Activated CD8-positive, alpha-beta memory T cell treated with anti-CD3 and anti-CD28 coated beads for 24 hours (primary cell): ENCODE data around the gene DET1.
A peak's percentile ranks its signal among the peaks of the same experiment; 100 is the strongest.
"Not testable (repeated sequence)": the region's sequence is repeated elsewhere in the genome, so short reads cannot be mapped to it uniquely, and the experiment has no call there.

Experiments
- DNase-seq: peaks from one replicate; pipeline ENCODE4 v3.0.0-alpha.2; 2020

The DET1 gene

DNA sequence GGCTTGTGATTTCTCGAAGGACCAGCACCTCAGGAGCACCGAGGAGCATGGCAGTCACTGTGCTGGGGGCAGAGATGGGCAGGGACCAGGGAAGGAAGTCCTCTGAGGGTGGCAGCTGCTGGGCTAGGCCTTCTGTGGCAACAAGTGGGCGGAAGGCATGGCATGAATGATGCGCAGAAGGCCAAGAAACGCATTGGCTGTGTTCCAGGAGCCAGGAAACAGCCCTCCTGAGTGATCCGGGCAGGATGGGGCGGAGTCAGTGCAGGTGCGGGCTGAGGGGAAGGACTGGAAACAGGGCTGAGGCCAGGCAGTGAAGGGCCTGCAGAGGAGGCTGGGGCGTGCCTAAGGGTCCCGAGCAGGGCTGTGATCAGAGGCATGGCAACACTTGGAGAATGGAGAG is 55.3 kb downstream of the DET1 start:
- no peak for DNase-seq

DNA sequence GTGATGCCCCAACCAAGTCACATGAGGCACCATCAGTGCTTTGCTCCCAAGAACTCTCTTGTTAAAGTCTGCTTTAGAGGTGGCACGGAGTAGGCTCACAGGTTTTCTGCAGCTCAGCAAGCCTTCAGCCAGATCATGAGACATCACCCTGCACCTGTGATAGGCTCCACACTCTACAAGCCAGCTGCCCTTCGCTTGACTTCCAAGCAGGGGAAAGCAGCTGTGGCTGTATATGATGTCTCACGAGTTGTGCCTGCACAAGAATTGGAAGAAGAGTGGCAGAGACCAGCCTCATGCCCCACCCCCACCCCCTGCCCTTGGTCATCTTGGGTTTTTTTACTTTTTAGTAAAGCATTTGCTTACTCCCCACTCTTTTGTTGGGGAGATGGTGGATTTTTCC is 56.4 kb downstream of the DET1 start:
- DNase-seq = no peak

- DNase-seq = no peak
Observed at GRCh38 chr15:88489321-88489720, 57.2 kb downstream of the DET1 start.

GRCh38 chr15:88487796-88488523 is 58.5 kb downstream of the DET1 start:
- DNase-seq = no peak

DNA sequence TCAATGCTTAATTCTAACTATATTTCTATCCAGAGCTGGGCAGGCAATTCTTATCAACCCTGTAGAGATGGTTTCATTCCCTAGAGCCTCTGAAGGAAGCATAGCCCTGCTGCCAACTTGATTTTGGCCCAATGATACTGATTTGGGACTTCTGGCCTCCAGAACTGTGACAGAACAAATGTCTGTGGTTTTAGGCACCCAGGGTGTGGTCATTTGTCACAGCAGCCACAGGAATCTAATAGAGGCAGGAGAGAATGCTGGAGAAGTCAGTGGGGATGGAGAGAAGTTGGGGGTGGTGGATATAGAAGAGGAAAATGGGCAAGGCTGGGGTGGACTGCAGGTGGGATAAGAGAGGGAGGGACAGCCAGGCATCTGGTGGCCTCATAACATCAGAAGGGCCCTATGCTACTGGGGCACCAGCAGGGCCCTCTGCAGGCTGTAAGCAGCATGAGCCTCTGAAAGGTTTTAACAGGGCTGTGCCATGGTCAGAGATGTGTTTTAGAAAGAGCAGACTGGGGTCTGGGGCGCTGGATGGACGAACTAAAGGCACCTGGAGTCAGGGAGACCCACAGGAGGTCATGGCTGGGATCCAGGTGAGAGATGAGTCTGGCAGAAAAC is 59.2 kb downstream of the DET1 start:
- DNase-seq = no peak

- no peak for DNase-seq
Observed at GRCh38 chr15:88484682-88485331, 61.7 kb downstream of the DET1 start.

DNA sequence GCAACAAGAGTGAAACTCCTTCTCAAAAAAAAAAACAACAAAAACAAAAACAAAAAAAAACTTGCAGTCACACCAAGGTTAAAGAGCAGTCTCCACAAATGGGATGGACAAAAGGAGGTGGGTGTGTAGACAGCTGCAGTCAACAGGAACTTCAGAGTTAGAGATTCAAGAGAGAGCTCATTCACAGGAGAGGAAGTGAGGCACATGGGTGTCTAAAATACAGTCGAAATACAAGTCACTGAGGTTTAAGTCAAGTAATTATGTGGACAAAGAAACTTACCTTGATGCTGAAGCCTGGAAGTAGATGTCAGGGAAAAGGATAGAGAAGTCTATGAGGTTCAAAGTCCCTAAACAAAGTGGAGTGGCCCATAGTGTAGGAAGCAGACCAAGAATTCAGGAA is 64.2 kb downstream of the DET1 start:
- DNase-seq = no peak

DNA sequence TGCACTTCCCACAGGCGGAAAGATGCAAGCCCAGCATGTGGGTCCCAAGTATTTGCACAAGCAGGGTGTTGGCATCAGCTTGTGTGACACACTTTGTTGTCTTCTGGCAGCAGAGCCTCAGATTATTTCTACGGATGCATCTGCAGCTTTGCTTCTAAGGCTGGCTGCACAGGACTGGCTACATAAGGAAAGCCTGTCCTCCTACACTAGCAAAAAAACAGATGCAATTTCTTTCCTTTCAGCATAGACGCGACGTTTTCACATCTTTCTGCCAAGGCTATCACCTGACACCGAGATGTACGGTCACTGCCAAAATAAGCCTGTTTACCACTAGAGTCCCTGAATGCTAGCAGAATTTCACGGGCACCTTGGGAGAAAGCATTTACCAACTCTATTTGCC is 65.5 kb downstream of the DET1 start:
- no peak for DNase-seq

DNA sequence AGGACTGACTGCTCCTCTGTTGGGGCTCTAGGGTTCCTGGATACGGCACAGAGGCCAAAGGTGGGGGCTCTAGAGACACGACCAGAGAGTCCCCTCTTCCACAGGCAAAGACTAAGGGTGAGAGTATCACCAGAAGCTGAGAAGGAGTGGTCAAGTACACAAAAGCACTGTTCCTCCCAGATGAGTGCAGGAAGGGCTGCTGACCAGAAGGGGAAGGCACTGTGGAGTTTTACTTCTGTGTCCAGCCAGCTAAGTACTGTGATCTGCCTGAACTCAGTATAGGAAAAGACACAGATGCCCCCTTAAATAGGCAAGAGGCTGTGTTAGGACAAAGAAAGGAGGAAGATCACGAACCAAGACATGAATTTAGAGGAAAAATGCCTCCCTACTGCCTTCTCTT is 67.3 kb downstream of the DET1 start:
- DNase-seq = no peak

DNA sequence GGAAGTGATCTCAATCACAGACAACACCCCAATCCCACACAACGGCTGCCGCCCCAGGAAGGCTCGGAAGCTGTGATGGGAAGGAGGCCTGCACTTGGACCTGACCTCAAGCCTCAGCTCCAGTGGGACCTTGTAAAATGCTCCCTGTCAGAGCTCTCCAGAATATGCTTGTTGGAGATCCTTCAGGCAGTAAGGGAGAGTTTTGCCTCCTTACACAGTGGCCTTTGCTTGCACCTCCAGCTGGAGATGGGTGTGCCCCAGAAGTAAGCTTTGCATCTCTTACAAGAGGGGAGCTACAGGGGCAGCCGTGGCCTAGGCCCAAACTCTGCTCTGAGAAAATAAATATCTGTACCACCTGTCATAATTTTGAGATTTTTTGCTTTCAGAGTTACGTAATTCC is 68.6 kb downstream of the DET1 start:
- DNase-seq = no peak

- no peak for DNase-seq
Observed at GRCh38 chr15:88477126-88477525, 69.4 kb downstream of the DET1 start.

GRCh38 chr15:88476635-88477060 is 69.8 kb downstream of the DET1 start:
- no peak for DNase-seq

GRCh38 chr15:88473661-88474293 is 72.7 kb downstream of the DET1 start:
- not testable (repeated sequence) for DNase-seq

GRCh38 chr15:88472225-88472624 is 74.3 kb downstream of the DET1 start:
- DNase-seq = no peak

GRCh38 chr15:88470625-88471372 is 75.7 kb downstream of the DET1 start:
- DNase-seq = no peak

DNA sequence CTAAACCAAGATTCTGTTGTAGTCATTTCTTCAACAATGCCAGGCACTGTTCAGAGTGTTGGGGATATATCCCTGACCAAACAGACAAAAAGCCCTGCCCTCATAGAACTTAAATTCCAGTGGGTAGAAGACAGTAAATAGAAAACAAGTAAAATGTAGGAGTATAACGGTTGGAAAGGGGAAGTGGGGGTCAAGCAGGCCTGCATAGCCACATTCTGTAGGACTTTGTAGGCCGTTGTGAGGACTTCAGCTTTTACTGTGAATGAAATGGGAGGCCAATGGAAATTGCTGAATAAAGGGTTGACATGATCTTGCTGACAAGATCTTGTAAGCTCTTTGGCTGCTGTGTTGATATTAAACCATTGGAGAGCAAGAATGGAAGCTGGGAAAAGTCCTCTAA is 77.2 kb downstream of the DET1 start:
- DNase-seq = no peak

DNA sequence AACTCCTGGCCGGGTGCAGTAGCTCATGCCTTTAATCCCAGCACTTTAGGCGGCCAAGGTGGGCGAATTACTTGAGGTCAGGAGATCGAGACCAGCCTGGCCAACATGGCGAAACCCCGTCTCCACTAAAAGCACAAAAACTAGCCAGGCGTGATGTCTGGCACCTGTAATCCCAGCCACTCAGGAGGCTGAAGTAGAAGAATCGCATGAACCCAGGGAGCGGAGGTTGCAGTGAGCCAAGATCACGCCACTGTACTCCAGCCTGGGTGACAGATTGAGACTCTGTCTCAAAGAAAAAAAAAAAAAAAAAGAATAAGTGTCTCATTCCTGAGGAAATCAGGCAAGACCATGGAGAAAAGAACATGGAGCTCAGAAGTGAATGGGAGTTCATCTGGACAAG is 77.8 kb downstream of the DET1 start:
- not testable (repeated sequence) for DNase-seq

DNA sequence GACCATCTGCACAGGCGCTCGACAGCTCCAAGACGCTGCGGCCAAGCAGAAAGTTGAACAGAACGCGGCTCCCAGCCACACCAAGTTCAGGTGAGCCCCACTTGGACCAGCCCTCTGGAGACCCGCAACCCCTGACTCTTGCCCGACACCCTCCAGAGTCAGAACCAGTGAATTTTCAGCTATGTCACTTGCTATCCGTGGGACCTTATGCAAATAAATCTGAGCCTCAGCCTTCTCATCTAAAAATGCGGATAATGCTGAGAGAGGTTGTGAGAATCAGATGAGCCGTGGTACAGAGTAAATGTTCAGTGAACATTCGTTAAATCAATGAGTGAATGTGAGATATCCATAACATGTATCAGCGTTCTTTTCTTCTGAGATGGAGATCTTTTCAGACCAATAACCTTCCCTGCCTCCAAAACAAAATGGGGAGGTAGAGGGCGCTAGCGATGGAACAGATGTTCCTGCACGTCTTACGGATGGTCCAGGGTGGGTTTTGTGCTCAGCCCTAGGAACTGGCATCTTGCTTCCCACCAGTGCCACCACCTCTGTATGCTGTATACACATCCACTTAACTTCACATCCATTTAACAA is 78.4 kb downstream of the DET1 start:
- no peak for DNase-seq

GRCh38 chr15:88467073-88467934 is 79.2 kb downstream of the DET1 start, which contains the start of the genes MRPL46 and MRPS11:
MRPL46 (minus strand) TSS chr15:88467388; CDS start chr15:88467377, 11 bp downstream.
MRPS11 (plus strand) TSS chr15:88467708; CDS start chr15:88467718, 10 bp downstream.
- peak; percentile 96 for DNase-seq

GRCh38 chr15:88465633-88466224 is 80.8 kb downstream of the DET1 start:
- DNase-seq = peak; percentile 33
